Stomach (tissue), 9 donors: ENCODE measurements around the gene CCNL1. TPM values are rescaled to one million over a fixed set of nuclear protein-coding genes. Genes with fewer than 3 reads are reported as not detected.
A peak's percentile ranks its signal among the peaks of the same experiment; 100 is the strongest.

ENCODE experiments used
- DNase-seq, 2 donors: peaks; one replicate each; pipeline versions ENCODE4 v3.0.0 to v3.0.0-alpha.2; 2013 to 2019
- H3K27ac ChIP-seq, 5 donors: fragments of 200-600 bp in 4 of 5; sonication (generic) in 4 of 5; one replicate each; pipeline ENCODE4 v1.5.1; 2013 to 2019; ENCODE audit warnings: mild to moderate bottlenecking in 1 of 5, moderate library complexity in 1 of 5
- H3K27me3 ChIP-seq, 3 donors: fragments of 200-600 bp; sonication (generic); one replicate each; pipeline ENCODE4 v1.5.1; 2017 to 2019; ENCODE audit warnings: mixed run types in 1 of 3
- H3K36me3 ChIP-seq, 4 donors: fragments of 200-600 bp; sonication (generic); 1 replicate in 3 of 4; 2 replicates in 1 of 4; pipeline ENCODE4 v1.5.1; 2016 to 2019
- H3K4me1 ChIP-seq, 4 donors: fragments of 200-600 bp; sonication (generic); one replicate each; pipeline ENCODE4 v1.5.1; 2016 to 2019
- H3K4me3 ChIP-seq, 4 donors: fragments of 200-600 bp; sonication (generic) in 3 of 4; one replicate each; pipeline ENCODE4 v1.5.1; 2016 to 2019; ENCODE audit warnings: mild to moderate bottlenecking in 1 of 4
- H3K9me3 ChIP-seq, 4 donors: fragments of 200-600 bp; sonication (generic); one replicate each; pipeline ENCODE4 v1.5.1; 2016 to 2019
- EP300 ChIP-seq: sonication (generic); formaldehyde crosslinking; IDR thresholded peaks from one replicate; pipeline ENCODE4 v1.6.1; 2017; ENCODE audit warnings: antibody characterized with exemption
- POLR2A ChIP-seq, 4 donors: fragments of 450-650 bp; IDR thresholded peaks; one replicate each; pipeline ENCODE4 v1.6.1; 2016; ENCODE audit warnings: antibody characterized with exemption in 4 of 4, control low read depth in 2 of 4, mild to moderate bottlenecking in 1 of 4, moderate library complexity in 1 of 4
- POLR2AphosphoS5 ChIP-seq, 3 donors: sonication (generic); formaldehyde crosslinking; IDR thresholded peaks; one replicate each; pipeline ENCODE4 v1.6.1; 2016; ENCODE audit warnings: antibody characterized with exemption in 3 of 3
- WGBS, 5 donors: extraction: QIAGEN DNeasy Blood & Tissue Kit in 3 of 5; methylation state at CpG; one replicate each; pipeline versions ENCODE4 v1.1.5 to v1.1.7; 2013 to 2018; 5-methylcytosine and 5-hydroxymethylcytosine counted together
- intact Hi-C: fragments of 100-400 bp; cut with DNase I; formaldehyde crosslinking; loops from one replicate; pipeline ENCODE4 v1.15.1; 2023; ENCODE audit warnings: low total_unique reads
- polyA plus RNA-seq, 3 donors: library from polyadenylated mRNA; stranded (reverse); fragments of 200-250 nt; gene quantifications; one replicate each; pipeline ENCODE4 v1.2.3, GENCODE V29; 2013
- total RNA-seq, 5 donors: library from RNA; depleted of rRNA; stranded (reverse); fragments of >200 nt; gene quantifications; one replicate each; pipeline versions ENCODE4 v1.1.0 to v1.2.3, GENCODE V29; 2014 to 2016
- TF ChIP-seq, protein P1 (sequence below), 7 experiments: fragments of 450-650 bp in 4 of 7; fragments of 200-600 bp in 3 of 7; sonication (generic) in 3 of 7; IDR thresholded peaks; one replicate each; pipeline ENCODE4 v1.5.1; 2016 to 2019; ENCODE audit warnings: antibody characterized with exemption in 7 of 7, control low read depth in 2 of 7, mild to moderate bottlenecking in 1 of 7
- donor health status: healthy with polysubstance abuse.
- donor health status: Bipolar disorder and iron deficiency.
- donor health status: healthy.

CCNL1 gene
- total and polyA plus RNA-seq, 8 donors: 14.0 to 484 (median 162) TPM

DNA sequence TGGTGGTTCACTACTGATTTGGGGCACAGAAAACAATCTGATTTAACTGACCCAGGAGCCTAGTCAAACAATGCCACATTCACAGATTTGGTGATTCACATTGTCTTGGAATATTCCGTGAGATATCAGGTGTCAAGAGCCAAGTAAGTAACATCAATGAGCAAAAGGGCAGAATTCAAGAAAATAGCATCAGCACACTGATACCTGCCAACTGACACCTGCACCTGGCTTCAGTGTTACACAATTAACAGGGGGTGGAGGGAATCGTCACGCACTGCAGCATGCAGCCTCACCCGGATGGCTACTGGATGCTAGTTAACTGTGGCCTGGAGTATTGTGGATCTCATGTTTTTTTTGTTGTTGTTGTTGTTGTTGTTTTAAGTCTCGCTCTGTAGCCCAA lies 17.6 kb downstream of the CCNL1 start:
- H3K9me3 ChIP-seq: no peaks in the 10 kb centered on the region
- H3K27ac ChIP-seq: no peak overlapping the region
- TF ChIP-seq POLR2A (IDR thresholded peaks at IDR 0.05) (no peak), EP300 (no peak), POLR2AphosphoS5 (IDR thresholded peaks at IDR 0.05) (no peak)
- TF ChIP-seq, protein P1, sequence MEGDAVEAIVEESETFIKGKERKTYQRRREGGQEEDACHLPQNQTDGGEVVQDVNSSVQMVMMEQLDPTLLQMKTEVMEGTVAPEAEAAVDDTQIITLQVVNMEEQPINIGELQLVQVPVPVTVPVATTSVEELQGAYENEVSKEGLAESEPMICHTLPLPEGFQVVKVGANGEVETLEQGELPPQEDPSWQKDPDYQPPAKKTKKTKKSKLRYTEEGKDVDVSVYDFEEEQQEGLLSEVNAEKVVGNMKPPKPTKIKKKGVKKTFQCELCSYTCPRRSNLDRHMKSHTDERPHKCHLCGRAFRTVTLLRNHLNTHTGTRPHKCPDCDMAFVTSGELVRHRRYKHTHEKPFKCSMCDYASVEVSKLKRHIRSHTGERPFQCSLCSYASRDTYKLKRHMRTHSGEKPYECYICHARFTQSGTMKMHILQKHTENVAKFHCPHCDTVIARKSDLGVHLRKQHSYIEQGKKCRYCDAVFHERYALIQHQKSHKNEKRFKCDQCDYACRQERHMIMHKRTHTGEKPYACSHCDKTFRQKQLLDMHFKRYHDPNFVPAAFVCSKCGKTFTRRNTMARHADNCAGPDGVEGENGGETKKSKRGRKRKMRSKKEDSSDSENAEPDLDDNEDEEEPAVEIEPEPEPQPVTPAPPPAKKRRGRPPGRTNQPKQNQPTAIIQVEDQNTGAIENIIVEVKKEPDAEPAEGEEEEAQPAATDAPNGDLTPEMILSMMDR (IDR thresholded peaks at IDR 0.05): no peak
- intact Hi-C loops: no loop called here
- H3K4me1 ChIP-seq: peaks cover under 1 to 17% (median 7%) of the 10 kb centered on the region in 4 donors
- no peak for DNase-seq
- H3K27me3 ChIP-seq: no peaks in the 10 kb centered on the region
- 81 to 90% (median 85%) methylated on average over 5 of the region's 5 CpGs for WGBS, 5 donors
- H3K36me3 ChIP-seq: peaks cover 15 to 91% (median 76%) of the 10 kb centered on the region in 4 donors
- H3K4me3 ChIP-seq: no peak overlapping the region

DNA sequence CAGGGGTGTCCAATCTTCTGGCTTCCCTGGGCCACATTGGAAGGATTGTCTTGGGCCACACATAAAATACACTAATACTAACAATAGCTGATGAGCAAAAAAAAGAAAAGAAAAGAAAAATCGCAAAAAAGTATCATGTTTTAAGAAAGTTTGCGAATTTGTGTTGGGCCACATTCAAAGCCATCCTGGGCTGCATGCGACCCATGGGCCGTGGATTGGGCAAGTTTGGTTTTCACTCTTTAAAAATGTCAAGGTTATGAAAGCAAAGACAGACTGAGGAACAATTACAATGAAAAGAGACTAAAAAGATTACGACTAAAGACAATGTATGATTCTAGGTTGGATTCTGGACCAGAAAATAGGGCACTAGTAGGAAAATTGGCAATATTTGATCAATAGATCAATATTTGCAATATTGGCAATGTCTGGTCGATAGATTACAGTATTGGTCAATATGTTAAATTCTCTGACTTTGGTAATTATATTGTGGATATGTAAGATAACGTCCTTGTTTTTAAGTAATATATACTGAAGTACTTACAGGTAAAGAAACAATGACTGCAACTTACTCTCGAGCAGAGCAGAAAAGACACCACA lies 19.9 kb downstream of the CCNL1 start:
- no peak for DNase-seq
- H3K9me3 ChIP-seq: no peaks in the 10 kb centered on the region

DNA sequence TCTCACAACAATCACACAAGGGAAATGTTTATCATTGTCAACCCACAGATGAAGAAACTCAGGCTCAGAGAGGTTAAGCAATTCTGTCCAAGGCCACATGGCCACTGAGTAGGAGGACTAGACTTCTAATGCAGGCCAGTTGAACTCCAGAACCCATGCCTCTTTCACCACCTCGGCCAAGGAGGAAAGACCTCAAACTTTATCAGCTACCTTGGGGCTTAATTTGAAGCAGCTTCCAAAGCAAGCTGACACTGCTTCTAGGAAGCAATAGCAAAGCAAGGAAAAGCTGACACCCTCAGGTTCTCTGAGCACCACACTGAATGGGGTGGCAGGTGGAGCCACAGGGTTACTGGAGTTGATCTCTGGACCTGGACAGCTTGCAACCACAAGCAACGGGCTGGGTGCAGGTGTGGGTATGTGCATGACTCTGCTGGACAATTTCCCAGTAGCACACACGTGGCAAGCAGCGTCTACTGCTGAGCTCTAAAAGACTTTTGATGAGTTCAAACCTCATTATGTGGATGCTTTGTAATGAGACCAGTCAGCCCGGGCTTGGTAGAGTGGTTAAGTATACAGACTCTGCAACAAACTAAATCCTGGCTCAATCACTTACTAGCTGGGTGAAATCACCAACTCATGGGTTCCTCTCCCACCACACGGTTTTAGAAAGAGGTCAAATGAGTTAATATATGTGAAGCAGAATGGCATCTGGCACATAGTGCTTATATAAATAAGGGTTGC lies 23.1 kb downstream of the CCNL1 start:
- DNase-seq: peak; percentile 62 to 67
- no peaks in the 10 kb centered on the region for H3K9me3 ChIP-seq
- WGBS, 5 donors: 14 to 34% (median 20%) methylated on average over 6 of the region's 6 CpGs
- no peak overlapping the region for H3K4me3 ChIP-seq
- H3K27ac ChIP-seq: peak overlapping the region; percentile 3 to 82 (median 70)
- intact Hi-C loops: loop anchor here (10.0 kb wide), 1 partner anchor 52 kb away; no protein-coding TSS in a partner anchor
- peaks cover 34 to 63% (median 49%) of the 10 kb centered on the region in 4 donors for H3K4me1 ChIP-seq
- TF ChIP-seq EP300 (no peak), POLR2AphosphoS5 (IDR thresholded peaks at IDR 0.05) (peak in 1 of 3 donors; percentile 26), POLR2A (IDR thresholded peaks at IDR 0.05) (no peak)
- TF ChIP-seq, protein P1 (IDR thresholded peaks at IDR 0.05): no peak
- H3K36me3 ChIP-seq: peaks cover 0 to 36% (median 21%) of the 10 kb centered on the region in 4 donors
- H3K27me3 ChIP-seq: no peaks in the 10 kb centered on the region

More for the DNA sequence above, 19.9 kb downstream of the CCNL1 start:
- Histone ChIP-seq H3K4me3 (no peak overlapping the region), H3K4me1 (peaks cover 23 to 39% (median 30%) of the 10 kb centered on the region in 4 donors), H3K36me3 (peaks cover 0 to 68% (median 53%) of the 10 kb centered on the region in 4 donors), H3K27ac (no peak overlapping the region), H3K27me3 (no peaks in the 10 kb centered on the region)
- 78 to 87% (median 85%) methylated on average over 8 of the region's 8 CpGs for WGBS, 5 donors
- TF ChIP-seq POLR2AphosphoS5 (IDR thresholded peaks at IDR 0.05) (no peak), POLR2A (IDR thresholded peaks at IDR 0.05) (no peak), EP300 (no peak)
- TF ChIP-seq, protein P1 (IDR thresholded peaks at IDR 0.05): no peak
- intact Hi-C loops: loop anchor here (10.0 kb wide), 1 partner anchor 55 kb away; no protein-coding TSS in a partner anchor

GRCh38 chr3:157135671-157136396 lies 24.1 kb downstream of the CCNL1 start:
- peaks cover 43 to 73% (median 58%) of the 10 kb centered on the region in 4 donors for H3K4me1 ChIP-seq
- H3K4me3 ChIP-seq: no peak overlapping the region
- no peaks in the 10 kb centered on the region for H3K9me3 ChIP-seq
- DNase-seq: peak in 1 of 2 donors; percentile 54
- no peaks in the 10 kb centered on the region for H3K27me3 ChIP-seq
- 38 to 57% (median 48%) methylated on average over 5 of the region's 5 CpGs for WGBS, 5 donors
- H3K27ac ChIP-seq: peak overlapping the region; percentile 1 to 82 (median 70)
- peaks cover 0 to 26% (median 14%) of the 10 kb centered on the region in 4 donors for H3K36me3 ChIP-seq
- TF ChIP-seq, protein P1 (IDR thresholded peaks at IDR 0.05): no peak
- TF ChIP-seq POLR2AphosphoS5 (IDR thresholded peaks at IDR 0.05) (no peak), EP300 (no peak), POLR2A (IDR thresholded peaks at IDR 0.05) (no peak)
- intact Hi-C loops: loop anchor here (10.0 kb wide), 1 partner anchor 51 kb away; no protein-coding TSS in a partner anchor
